Head of caudate nucleus (tissue), 42 donors: ENCODE data around the gene KAT14.
A peak's percentile ranks its signal among the peaks of the same experiment; 100 is the strongest.
"Not testable (repeated sequence)": the region's sequence is repeated elsewhere in the genome, so short reads cannot be mapped to it uniquely, and the experiment has no call there.

Experiments
- DNase-seq, 42 donors: peaks; one replicate each; pipeline versions ENCODE4 v3.0.0 to v3.0.0-alpha.2; 2020 to 2021; ENCODE audit warnings: mixed read lengths in 7 of 42
- intact Hi-C: fragments of 100-400 bp; cut with DNase I; formaldehyde crosslinking; loops from one replicate; pipeline ENCODE4 v1.15.0; 2022

The KAT14 gene

DNA sequence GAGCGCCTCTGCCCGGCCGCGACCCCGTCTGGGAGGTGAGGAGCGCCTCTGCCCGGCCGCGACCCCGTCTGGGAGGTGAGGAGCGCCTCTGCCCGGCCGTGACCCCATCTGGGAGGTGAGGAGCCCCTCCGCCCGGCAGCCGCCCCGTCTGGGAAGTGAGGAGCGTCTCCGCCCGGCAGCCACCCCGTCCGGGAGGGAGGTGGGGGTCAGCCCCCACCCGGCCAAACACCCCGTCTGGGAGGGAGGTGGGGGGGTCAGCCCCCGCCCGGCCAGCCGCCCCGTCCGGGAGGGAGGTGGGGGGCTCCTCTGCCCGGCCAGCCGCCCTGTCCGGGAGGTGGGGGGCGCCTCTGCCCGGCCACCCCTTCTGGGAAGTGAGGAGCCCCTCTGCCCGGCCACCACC, 56.8 kb downstream of the KAT14 start:
- intact Hi-C loops, DNase-seq: not testable (repeated sequence)

DNA sequence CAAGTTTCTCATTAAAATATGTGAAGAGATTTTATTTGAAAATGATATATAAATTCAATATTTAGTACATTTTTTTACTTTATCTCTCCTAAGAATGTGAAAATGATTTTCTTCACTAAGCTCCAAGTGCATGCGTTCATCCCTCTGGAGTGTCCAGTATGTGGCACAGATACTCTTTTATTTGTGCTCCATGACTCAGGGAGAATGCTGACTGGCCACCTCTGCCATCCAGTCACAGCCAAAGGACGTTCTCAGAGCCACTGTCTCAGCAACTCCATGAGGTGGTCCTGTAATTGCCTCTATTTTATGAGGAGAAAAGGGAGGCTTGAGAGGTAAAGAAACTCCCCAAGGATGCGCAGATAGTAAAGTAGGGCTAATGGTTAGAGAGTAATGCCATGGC, 58.3 kb downstream of the KAT14 start:
- no peak for DNase-seq
- intact Hi-C loops: no loop called here

DNA sequence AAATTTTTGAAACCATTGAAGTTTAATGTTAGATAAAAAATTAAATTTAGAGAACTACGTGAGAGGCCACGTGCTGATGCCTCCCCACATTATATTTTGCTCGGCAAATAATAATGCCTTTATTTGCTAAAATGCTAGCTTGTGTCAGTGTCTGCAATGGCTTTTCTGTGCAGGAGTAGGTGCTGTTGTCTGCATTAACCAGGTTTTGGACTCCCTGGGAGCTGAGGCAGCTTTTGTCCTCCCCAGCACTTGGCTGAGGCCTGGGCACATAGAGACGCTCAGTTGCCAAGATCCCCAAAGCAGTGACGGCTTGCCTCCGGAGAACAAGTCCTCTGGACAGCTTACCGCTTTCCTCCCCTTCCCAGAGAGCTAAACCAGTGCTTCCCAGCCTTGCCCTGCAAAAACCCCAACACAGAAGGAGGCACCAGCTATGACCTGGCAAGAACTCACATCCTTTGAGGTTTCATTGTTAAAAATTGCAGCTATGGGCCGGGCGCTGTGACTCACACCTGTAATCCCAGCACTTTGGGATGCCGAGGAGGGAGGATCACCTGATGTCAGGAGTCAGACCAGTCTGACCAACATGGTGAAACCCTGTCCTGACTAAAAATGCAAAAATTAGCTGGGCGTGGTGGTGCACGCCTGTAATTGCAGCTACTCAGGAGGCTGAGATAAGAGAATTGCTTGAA, 59.9 kb downstream of the KAT14 start:
- peak in 2 of 42 donors; percentile 24 to 36 for DNase-seq
- intact Hi-C loops: no loop called here

DNA sequence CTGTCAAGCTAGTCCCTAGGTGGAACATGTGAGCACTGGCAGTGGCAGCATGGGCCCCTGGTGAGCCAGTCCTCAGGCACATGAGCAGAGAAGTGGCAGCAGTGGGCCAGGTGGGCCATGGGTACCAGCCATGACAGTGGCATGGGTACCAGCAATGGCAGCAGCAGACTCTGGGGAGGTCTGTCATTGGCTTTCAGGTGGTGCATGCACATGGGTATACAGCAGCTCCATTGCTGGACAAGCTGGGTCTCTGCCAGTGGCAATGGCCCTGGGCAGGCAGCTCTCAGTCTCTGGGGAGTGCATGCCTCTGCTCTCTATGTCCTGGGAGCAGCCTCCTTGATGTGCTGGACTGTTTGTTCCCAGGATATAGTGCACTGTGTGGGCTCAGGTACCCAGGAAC, 65.3 kb downstream of the KAT14 start:
- DNase-seq: peak in 1 of 42 donors; percentile 22
- intact Hi-C loops: no loop called here

DNA sequence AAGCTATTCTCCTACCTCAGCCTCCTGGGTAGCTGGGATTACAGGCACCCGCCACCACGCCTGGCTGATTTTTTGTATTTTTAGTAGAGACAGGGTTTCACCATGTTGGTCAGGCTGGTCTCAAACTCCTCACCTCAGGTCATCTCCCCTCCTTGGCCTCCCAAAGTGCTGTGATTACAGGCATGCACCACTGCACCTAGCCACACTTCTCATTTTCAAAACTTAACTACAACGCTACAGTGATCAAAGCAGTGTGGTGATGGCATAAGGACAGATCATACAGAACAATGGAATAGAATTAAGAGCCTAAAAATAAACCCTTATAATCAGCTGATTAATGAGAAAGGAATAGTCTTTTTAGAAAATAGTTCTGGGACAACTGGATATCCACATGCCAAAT, 66.0 kb downstream of the KAT14 start:
- DNase-seq, intact Hi-C loops: not testable (repeated sequence)

DNA sequence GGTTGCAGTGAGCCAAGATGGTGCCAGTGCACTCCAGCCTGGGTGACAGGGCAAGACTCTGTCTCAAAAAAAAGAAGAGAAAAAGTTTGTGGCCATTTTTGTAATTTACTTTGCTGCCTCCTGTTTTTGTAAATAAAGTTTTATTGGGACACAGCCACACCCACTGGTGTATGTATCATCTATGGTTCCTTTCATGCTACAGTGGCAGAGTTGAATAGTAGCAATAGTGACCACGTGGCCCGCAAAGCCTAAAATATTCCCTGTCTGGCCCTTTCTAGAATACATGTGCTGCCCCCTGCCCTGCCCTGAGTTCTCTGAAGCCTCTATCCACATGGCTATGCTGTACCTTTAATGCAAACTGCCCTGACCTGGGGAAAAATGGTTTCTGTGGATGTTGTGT, 75.3 kb downstream of the KAT14 start:
- no peak for DNase-seq
- intact Hi-C loops: no loop called here

DNA sequence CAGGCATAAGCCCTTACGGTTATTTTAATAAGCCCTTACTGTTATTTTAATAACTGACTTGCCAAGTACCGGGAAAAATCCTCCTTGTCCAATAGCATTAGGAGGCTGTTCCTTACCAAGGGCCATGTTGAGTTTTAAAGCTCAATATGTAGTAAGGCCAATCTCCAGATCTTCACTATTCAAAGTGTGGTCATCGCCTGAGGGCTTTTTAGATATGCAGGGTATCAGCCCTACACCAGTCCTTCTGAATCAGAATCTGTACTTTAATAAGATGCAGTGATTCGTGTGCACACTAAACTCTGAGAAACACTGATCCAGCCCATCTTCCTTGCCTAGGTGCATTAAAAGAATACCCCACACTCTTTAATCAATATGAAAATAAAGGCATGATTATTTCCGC, 77.9 kb downstream of the KAT14 start:
- intact Hi-C loops: no loop called here
- DNase-seq: no peak

DNA sequence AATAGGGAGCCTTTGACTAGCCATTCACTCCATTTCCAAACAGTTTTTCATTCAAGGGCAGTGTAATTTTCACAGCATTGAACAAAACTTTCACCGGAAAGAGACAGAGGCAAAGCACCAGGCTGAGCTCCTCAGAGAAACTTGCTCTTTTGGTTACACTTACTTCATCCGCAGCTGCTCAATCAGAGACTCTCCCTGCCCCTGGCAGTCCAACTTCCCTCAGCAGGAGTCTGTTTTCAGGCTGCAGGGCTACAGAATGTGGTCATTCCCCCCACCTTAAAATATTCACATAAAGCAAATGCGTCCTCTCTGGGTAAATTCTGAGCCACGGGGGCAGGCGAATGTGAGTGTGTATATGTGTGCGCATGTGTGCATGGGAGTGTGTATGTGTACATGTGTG, 80.6 kb downstream of the KAT14 start:
- no peak for DNase-seq
- intact Hi-C loops: no loop called here

DNA sequence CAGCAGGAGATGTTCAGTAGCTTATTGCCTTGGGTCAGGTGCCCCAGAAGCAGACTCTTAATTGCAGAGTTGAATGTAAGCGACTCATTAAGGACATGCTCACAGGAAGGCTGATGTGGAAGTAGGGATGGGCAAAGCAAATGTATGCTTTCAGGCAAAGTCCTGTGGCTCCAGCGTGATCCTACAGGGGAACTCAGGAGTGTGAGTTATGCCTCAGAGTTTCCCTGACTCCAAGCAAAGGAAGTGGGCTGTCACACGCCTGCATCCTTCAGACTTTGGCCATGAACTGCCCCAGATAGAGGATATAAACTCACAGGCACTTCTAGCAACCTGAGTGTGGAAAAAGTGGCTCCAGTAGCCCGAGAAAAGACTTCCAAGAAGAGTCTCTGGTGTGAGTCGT, 85.7 kb downstream of the KAT14 start:
- intact Hi-C loops: no loop called here
- no peak for DNase-seq

DNA sequence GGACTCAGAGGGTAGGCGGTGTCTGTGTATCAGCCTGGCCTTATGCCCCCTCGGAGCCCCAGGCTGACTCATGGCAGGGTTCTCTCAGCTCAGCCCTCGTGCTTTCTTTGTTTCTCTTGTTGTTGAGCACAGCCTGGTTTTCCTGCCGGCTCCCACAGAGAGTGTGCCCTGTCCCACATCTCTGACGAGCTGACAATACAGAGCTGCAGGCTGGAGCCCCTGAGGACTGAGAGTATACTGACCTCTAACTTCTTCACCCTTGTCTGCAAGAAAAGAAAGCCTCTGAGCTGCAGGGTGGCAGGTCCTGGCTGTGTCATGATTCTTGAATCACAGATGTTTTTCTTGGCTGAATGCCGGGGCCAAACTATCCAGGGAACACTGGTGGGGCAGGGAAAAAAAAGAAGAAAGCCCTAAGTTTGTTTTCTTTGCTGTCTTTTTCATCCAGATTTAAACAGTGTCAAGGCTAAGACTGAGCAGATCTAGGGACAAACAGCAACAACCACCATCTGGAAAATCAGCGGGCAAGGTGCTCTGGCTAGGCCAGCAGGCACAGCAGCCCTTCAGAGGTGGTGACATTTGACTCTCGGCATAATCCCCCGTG, 87.4 kb downstream of the KAT14 start:
- intact Hi-C loops: no loop called here
- DNase-seq: peak in 40 of 42 donors; percentile 5 to 80 (median 37)

DNA sequence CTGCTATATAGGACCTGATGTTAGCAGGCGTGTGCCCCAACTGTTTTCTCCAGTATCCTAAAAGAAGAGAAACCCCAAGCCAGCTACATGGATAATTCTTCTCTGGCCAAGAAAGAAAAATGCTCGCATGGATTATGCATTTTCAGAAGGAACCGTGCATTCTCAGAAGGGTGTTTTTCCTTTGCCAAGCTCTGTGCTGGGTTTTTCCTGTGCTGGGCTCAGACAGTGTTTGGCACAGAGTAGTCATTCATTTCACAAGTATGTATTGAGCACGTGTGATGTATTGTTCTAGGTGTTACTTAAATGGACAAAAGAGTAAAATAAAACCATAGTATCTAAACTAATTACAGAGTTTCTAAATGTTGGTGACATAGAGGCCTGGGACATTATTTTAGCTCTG, 88.0 kb downstream of the KAT14 start:
- intact Hi-C loops: no loop called here
- no peak for DNase-seq

DNA sequence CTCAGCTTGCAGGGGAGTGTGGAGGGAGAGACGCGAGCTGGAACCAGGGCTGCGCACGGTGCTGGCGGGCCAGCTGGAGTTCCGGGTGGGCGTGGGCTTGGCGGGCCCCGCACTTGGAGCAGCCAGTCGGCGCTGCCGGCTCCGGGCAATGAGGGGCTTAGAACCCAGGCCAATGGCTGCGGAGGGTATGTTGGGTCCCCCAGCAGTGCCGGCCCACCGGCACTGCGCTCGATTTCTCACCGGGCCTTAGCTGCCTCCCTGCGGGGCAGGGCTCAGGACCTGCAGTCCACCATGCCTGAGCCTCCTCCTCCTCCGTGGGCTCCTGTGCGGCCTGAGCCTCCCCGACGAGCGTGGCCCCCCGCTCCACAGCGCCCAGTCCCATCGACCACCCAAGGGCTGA, 89.1 kb downstream of the KAT14 start:
- intact Hi-C loops, DNase-seq: not testable (repeated sequence)

DNA sequence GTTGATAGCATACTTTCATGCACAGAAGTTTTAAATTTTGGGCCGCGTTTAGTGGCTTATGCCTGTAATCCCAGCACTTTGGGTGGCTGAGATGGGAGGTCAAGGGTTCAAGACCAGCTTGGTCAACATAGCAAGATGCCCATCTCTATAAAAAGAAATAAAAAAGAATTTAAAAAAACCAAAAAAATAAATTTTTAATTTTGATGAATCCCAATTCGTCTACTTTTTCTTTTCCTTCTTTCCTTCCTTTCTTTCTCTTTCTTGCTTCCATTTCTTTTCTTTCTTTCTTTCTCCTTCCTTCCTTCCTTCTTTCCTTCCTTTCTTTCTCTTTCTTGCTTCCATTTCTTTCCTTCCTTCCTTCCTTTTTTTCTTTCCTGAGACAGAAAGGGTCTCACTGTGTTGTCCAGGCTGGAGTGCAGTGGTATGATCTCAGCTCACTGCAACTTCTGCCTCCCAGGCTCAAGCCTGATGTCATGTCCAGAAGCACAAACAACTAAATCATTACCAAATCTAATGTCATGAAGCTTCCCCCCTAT, 95.8 kb downstream of the KAT14 start:
- intact Hi-C loops: no loop called here
- DNase-seq: no peak
